Renal cortex interstitium (tissue), 11 donors: ENCODE results near the gene RERE. TPM values are rescaled to one million over a fixed set of nuclear protein-coding genes. Genes with fewer than 3 reads are reported as not detected.
"Not testable (repeated sequence)": the region's sequence is repeated elsewhere in the genome, so short reads cannot be mapped to it uniquely, and the experiment has no call there.

Experiments
- DNase-seq, 11 donors: peaks; one replicate each; pipeline ENCODE4 v3.0.0-alpha.2; 2013; ENCODE audit warnings: low read depth in 9 of 11, low spot score in 4 of 11; ENCODE audit errors: extremely low read depth in 1 of 11
- polyA plus RNA-seq, 3 donors: library from polyadenylated mRNA; unstranded; fragments of 120-200 nt; gene quantifications; one replicate each; pipeline ENCODE4 v1.2.1, GENCODE V29; 2013; ENCODE audit not compliant: insufficient read length in 3 of 3

Gene RERE
- polyA plus RNA-seq, 3 donors: 149 to 169 (median 157) TPM

- no peak for DNase-seq
These were observed 176.5 kb downstream of the RERE start for GRCh38 chr1:8640950-8641349.

- no peak for DNase-seq
These were observed 178.3 kb downstream of the RERE start for GRCh38 chr1:8639148-8639547.

DNA sequence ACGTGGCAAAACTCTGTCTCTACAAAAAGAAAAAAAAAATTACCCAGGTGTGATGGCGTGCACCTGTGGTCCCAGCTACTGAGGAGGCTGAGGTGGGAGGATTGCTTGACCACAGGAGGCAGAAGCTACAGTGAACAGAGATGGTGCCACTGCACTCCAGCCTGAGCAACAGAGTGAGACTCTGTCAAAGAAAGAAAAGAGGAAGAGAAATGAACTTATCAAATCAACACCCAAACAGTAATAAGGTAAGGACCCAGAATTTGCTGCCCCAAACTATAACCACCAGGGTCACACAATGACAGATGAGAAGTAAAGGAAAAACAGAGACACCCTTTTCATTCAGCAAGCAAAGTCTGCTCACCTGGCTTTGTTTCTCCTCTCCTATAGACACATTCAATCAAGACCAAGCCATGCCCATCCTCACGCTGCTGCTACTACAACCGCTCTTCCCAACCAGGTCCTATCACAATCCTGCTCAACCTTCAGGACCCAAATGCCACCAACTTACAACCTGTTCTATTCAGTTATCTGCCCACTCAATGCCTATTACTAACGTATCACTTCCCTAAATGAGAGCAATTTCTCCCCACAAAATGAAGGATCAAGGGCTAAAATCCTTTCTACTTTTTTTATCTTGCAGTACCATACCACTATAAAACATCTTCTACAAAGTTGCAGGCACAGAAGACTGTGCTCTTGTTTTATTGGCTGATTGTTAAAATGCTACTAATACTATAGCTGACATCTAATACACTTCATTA is 183.5 kb downstream of the RERE start:
- no peak for DNase-seq

GRCh38 chr1:8632102-8632501 is 185.3 kb downstream of the RERE start:
- DNase-seq: no peak

DNA sequence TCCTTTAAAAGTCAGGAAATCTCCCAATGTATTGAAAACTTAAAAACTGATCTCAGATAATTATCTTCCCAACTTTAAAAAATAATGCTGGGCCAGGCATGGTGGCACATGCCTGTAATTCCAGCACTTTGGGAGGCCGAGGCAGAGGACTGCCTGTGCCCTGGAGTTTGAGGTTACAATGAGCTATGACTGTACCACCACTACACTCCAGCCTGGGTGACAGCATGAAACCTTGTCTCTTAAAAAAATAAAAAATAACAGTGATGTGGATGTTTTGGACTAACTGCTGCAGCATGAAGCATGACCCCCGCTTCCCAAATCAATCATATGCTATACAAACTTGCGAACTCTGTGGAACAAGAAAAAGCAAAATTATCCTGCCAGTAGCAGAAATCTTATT is 186.3 kb downstream of the RERE start:
- no peak for DNase-seq

GRCh38 chr1:8629241-8630091 is 188.0 kb downstream of the RERE start:
- no peak for DNase-seq

GRCh38 chr1:8628606-8629005 is 188.8 kb downstream of the RERE start:
- no peak for DNase-seq

DNA sequence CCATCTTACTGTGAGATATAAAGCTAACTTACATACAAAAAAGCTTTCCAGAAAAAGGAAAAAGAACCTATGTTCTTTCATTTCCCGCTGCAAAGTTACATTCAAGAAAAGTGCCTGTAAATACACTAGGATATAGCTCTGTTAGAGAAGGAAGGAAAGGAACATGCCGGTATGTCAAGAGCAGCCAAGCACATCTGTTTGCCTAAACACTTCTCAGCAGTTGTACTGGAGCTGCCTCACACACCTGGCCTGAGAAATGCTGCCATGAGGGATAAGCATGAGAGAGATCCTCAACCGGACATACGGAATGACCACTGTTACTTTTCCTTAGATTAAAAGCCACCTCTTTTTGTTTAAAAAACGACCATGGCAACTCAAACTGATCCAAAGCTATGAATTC is 189.7 kb downstream of the RERE start:
- DNase-seq: no peak

DNA sequence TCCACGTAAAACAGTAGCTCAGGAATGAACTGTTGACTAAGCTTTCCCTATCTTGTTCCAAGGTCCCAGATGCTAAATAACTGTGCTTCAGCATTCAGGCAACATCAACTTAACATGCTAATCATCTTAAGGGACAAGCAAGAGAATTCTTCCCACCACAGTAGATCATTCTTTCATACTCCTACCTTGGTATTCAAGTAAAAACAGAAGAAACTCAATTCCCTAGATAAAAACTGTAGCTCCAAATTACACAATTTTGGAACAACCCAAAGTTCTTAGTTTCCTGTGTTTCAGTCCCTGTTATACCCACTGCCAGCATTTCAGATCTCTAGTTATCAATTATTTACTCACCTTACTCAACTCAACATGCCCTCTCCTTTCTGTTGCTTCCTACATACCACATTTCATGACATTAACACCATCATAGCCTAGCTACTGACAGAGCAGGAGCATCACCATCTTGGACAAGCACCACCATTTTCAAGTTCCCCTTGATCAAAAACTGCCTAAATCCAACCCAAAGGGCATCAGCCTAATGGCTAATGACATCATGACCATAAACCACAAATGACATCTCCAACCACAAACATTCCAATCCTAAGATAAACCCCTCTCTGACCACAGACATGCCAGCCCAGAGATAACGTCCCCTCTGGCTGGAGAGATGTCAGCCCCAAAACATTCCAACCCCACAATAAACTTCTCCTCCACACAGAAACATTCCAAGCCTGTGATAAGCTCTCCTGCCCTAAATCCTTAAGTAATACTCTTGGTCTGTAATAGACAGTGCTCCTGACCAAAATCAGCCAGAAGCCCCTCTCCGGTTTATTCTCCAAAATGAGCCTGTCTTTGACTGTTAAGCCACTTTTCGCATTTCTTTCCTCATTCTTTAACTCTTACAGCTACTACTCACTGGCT is 191.2 kb downstream of the RERE start:
- no peak for DNase-seq

GRCh38 chr1:8625491-8625890 is 191.9 kb downstream of the RERE start:
- DNase-seq: no peak

- DNase-seq: not testable (repeated sequence)
These were observed 193.7 kb downstream of the RERE start for GRCh38 chr1:8623651-8624192.

DNA sequence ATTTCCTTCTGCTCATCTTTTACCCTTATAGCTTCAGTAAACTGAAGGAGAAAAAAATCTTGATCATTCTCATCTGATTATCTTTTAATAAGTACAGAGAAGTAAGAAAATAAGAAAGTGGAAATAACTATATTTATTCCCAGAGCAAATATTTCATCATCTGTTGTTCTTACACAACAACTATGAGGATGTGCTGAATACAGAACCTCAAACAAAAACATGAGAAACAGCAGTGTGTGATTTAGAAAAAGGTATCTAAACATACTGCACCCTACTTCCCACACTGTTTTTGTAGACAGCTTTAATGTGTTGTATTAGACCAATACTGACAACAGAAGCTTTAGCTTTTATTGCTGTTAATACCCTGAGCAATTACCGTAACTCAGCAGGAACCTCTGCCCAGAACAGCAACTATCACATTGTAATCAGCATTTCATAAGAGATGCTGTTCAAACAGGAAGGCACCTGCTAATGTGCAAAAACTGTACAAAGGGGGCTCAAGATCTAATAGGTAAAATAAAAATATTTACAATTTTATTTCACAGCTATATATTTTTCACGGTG is 195.6 kb downstream of the RERE start:
- not testable (repeated sequence) for DNase-seq

GRCh38 chr1:8621034-8621582 is 196.3 kb downstream of the RERE start:
- DNase-seq: not testable (repeated sequence)

DNA sequence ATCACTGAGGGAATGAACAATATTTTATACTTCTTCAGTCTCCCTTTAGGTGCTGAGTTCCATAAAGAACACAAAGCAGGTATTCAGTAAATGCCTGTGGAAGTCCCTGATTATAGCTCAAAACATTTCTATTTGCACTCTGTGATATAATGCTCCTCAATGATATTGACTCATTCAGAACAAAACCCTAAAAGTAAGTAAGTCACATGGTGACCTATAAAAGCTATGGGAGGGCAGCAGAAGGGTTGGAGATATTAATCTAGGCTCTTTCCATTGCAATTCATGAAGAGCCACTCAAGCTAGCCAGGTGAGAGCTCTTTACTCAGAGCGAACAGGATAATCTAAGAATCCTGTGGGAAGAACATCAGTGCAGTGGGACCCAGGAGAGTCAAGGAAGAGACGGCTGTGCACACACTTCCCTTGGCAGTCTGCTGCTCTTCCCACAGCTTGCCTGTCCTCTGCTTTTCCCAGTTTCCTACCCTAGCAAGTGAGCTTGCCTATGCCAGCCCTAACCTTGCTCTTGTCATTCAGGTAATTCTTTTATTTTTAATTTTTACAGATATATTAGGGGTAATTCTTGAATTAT is 197.4 kb downstream of the RERE start:
- not testable (repeated sequence) for DNase-seq

- DNase-seq: not testable (repeated sequence)
These were observed 198.0 kb downstream of the RERE start for GRCh38 chr1:8619419-8619818.

- not testable (repeated sequence) for DNase-seq
These were observed 200.6 kb downstream of the RERE start for GRCh38 chr1:8616791-8617190.

DNA sequence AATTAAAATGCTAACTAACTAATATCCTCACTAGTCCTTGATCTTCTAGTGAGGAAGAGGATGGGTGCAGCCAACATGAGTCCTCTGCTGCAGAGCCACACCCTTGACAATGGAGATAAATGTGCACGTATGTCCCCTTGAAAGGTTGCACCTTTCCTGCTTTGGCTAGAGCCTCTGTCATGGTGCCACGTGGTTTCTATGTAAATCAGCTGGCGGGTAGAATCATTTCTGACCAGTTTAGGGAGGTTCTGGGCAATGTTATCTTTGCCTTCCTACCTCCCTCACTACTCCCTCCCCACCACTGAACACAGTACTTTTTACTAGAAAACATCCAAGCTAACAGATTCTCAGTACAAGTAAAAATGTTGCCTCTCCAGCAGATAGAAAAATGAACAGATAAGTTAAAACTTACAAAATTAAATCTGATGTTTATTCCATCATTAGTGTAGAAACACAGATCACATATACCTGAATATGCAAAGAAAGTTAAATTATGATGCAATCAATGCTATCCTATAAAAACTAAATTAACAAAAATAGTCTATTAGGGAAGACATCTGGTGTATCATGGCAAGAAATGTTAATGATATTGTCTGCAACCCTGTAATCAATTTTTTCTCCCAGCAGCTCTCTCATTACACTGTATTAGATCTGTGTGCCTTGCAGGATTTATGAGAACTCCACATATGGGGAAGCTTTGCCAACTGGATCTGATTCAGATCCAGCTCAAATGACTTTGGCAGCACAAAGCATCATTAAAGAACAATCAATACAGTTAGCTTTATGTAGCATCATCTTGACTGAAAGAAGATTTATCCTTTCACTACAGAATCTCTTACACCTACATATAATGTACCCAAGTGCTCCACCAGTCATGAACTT is 205.6 kb downstream of the RERE start:
- DNase-seq: not testable (repeated sequence)
